SK-N-SH (cell line): ENCODE measurements around the gene TTC39B. TPM values are rescaled to one million over a fixed set of nuclear protein-coding genes. Genes with fewer than 3 reads are reported as not detected.

Source experiments
- CTCF ChIA-PET: fragments of 300-600, 350-600 bp; formaldehyde crosslinking; extraction: SDS; loops from one replicate; lab custom pipeline; 2021; lab: Yijun Ruan, JAX
- POLR2A ChIA-PET: fragments of 350-600 bp; sonication (Branson Sonifier 250); formaldehyde crosslinking; extraction: SDS; loops from one replicate; lab custom pipeline; 2020; ENCODE audit warnings: antibody characterized with exemption, inconsistent platforms; lab: Yijun Ruan, JAX
- DNase-seq: peaks from one replicate; pipeline ENCODE4 v3.0.0; 2012
- H2AFZ ChIP-seq: fragments of 200-600 bp; sonication (generic); 2 replicates; pipeline ENCODE4 v1.8.1; 2016; ENCODE audit warnings: antibody characterized with exemption, mild to moderate bottlenecking, low read depth
- H3F3A ChIP-seq: fragments of 200-600 bp; sonication (generic); replicated peaks from 2 replicates; pipeline ENCODE3; 2016; ENCODE audit warnings: antibody characterized with exemption, mild to moderate bottlenecking; ENCODE audit not compliant: insufficient read depth
- H3K27ac ChIP-seq, 2 experiments: fragments of 200-500 bp in 1 of 2; fragments of 200-600 bp in 1 of 2; sonication (Bioruptor generic) in 1 of 2; sonication (generic), shearing (Covaris generic) in 1 of 2; 2 replicates each; pipeline versions ENCODE4 v1.5.1 to v1.6.1; 2014 to 2016; ENCODE audit warnings: low read depth in 2 of 2, inconsistent platforms in 1 of 2, low read length in 1 of 2, mild to moderate bottlenecking in 1 of 2, mixed read lengths in 1 of 2
- H3K27me3 ChIP-seq: fragments of 200-600 bp; sonication (generic), shearing (Covaris generic); 2 replicates; pipeline ENCODE4 v1.6.1; 2016; ENCODE audit warnings: mixed run types; ENCODE audit not compliant: insufficient read depth
- H3K36me3 ChIP-seq, 2 experiments: fragments of 200-500 bp in 1 of 2; fragments of 200-600 bp in 1 of 2; sonication (Bioruptor generic) in 1 of 2; sonication (generic) in 1 of 2; replicated peaks in 1 of 2; 2 replicates each; pipeline versions ENCODE3 to v1.5.1; 2014 to 2016; ENCODE audit warnings: low read length in 1 of 2, mild to moderate bottlenecking in 1 of 2; ENCODE audit not compliant: insufficient read depth in 2 of 2, control insufficient read depth in 1 of 2
- H3K4me1 ChIP-seq, 2 experiments: fragments of 200-500 bp in 1 of 2; fragments of 200-600 bp in 1 of 2; sonication (Bioruptor generic) in 1 of 2; sonication (generic), shearing (Covaris generic) in 1 of 2; 2 replicates each; pipeline versions ENCODE4 v1.5.1 to v1.6.1; 2014 to 2016; ENCODE audit warnings: low read depth in 1 of 2, low read length in 1 of 2, mixed run types in 1 of 2; ENCODE audit not compliant: insufficient read depth in 2 of 2, control insufficient read depth in 1 of 2
- H3K4me2 ChIP-seq: fragments of 200-600 bp; sonication (generic), shearing (Covaris generic); 2 replicates; pipeline ENCODE4 v1.6.1; 2017; ENCODE audit warnings: mixed run types
- H3K4me3 ChIP-seq, 2 experiments: fragments of 200-500 bp in 1 of 2; fragments of 200-600 bp in 1 of 2; sonication (Bioruptor generic) in 1 of 2; sonication (generic), shearing (Covaris generic) in 1 of 2; 2 replicates each; pipeline versions ENCODE4 v1.5.1 to v1.8.1; 2014 to 2016; ENCODE audit warnings: low read depth in 2 of 2, inconsistent platforms in 1 of 2, low read length in 1 of 2, mild to moderate bottlenecking in 1 of 2, mixed read lengths in 1 of 2, moderate library complexity in 1 of 2
- H3K79me2 ChIP-seq: fragments of 200-600 bp; sonication (generic); 2 replicates; pipeline ENCODE4 v1.8.1; 2017; ENCODE audit warnings: mild to moderate bottlenecking; ENCODE audit not compliant: insufficient read depth
- H3K9ac ChIP-seq: fragments of 200-600 bp; sonication (generic); 2 replicates; pipeline ENCODE4 v1.6.1; 2017; ENCODE audit warnings: mixed run types
- H3K9me2 ChIP-seq: fragments of 200-600 bp; sonication (generic); 2 replicates; pipeline ENCODE4 v1.6.1; 2017; ENCODE audit warnings: mixed run types
- H3K9me3 ChIP-seq: fragments of 200-600 bp; sonication (generic); 2 replicates; pipeline ENCODE4 v1.6.1; 2017; ENCODE audit warnings: mixed run types, mild to moderate bottlenecking, moderate library complexity
- H4K20me1 ChIP-seq: fragments of 200-600 bp; sonication (generic); 2 replicates; pipeline ENCODE4 v1.6.1; 2017; ENCODE audit warnings: mild to moderate bottlenecking, mixed run types; ENCODE audit not compliant: insufficient read depth
- CTCF ChIP-seq: fragments of 200-600 bp; sonication (generic); IDR thresholded peaks from 2 replicates; pipeline ENCODE4 v1.6.1; 2017; ENCODE audit warnings: antibody characterized with exemption, mild to moderate bottlenecking, moderate library complexity
- ELF1 ChIP-seq: IDR thresholded peaks from 2 replicates; pipeline ENCODE4 v1.4.0; 2012
- EP300 ChIP-seq, 2 experiments: IDR thresholded peaks; 2 replicates each; pipeline versions ENCODE4 v1.4.0 to v1.6.1; 2012; ENCODE audit warnings: borderline replicate concordance in 1 of 2, low read depth in 1 of 2, low read length in 1 of 2
- FOSL2 ChIP-seq: IDR thresholded peaks from 2 replicates; pipeline ENCODE4 v1.4.0; 2012; ENCODE audit warnings: low read depth, mild to moderate bottlenecking, moderate library complexity, borderline replicate concordance
- GABPA ChIP-seq: IDR thresholded peaks from 2 replicates; pipeline ENCODE4 v1.4.0; 2012; ENCODE audit warnings: low read depth, mild to moderate bottlenecking
- GATA2 ChIP-seq: sonication (generic); formaldehyde crosslinking; IDR thresholded peaks from 2 replicates; pipeline ENCODE4 v1.5.0; 2020; ENCODE audit warnings: mild to moderate bottlenecking, missing genetic modification reagents
- JUND ChIP-seq: IDR thresholded peaks from 2 replicates; pipeline ENCODE4 v1.4.0; 2012
- MAX ChIP-seq: IDR thresholded peaks from 2 replicates; pipeline ENCODE4 v1.4.0; 2012; ENCODE audit warnings: low read depth
- MEF2A ChIP-seq: IDR thresholded peaks from 2 replicates; pipeline ENCODE4 v1.4.0; 2012; ENCODE audit warnings: low read depth, borderline replicate concordance
- POLR2AphosphoS5 ChIP-seq: IDR thresholded peaks from 2 replicates; pipeline ENCODE4 v1.6.1; 2012; ENCODE audit warnings: low read depth, low read length
- RAD21 ChIP-seq: IDR thresholded peaks from 2 replicates; pipeline ENCODE4 v1.6.1; 2012; ENCODE audit warnings: mild to moderate bottlenecking, low read length
- RCOR1 ChIP-seq: fragments of 150-350 bp; IDR thresholded peaks from 2 replicates; pipeline ENCODE4 v1.6.1; 2017; ENCODE audit warnings: antibody characterized with exemption, low read length
- REST ChIP-seq: IDR thresholded peaks from 2 replicates; pipeline ENCODE4 v1.6.1; 2012; ENCODE audit warnings: mild to moderate bottlenecking, low read depth, low read length, moderate library complexity
- RFX5 ChIP-seq: IDR thresholded peaks from 2 replicates; pipeline ENCODE4 v1.6.1; 2012; ENCODE audit warnings: mild to moderate bottlenecking, improper control_type of control experiment, low read length
- SMC3 ChIP-seq: IDR thresholded peaks from 2 replicates; pipeline ENCODE4 v1.6.1; 2012; ENCODE audit warnings: low read depth, low read length, improper control_type of control experiment
- USF1 ChIP-seq: IDR thresholded peaks from 2 replicates; pipeline ENCODE4 v1.4.0; 2012; ENCODE audit warnings: low read depth, borderline replicate concordance
- USF2 ChIP-seq: fragments of 150-350 bp; IDR thresholded peaks from 2 replicates; pipeline ENCODE4 v1.6.1; 2017; ENCODE audit warnings: antibody characterized with exemption, low read length, low read depth, borderline replicate concordance
- YY1 ChIP-seq: IDR thresholded peaks from 2 replicates; pipeline ENCODE4 v1.4.0; 2012; ENCODE audit warnings: low read depth, mild to moderate bottlenecking
- ZBTB33 ChIP-seq: IDR thresholded peaks from 2 replicates; pipeline ENCODE4 v1.4.0; 2012; ENCODE audit warnings: low read depth, borderline replicate concordance
- WGBS: methylation state at CpG from one replicate; pipeline ENCODE4 v1.1.6; 2017; ENCODE audit warnings: low lambda C conversion rate; 5-methylcytosine and 5-hydroxymethylcytosine counted together
- polyA plus RNA-seq, 3 experiments: library from polyadenylated mRNA; depleted of rRNA; stranded (reverse); fragments of >200 nt; gene quantifications; 2 replicates each; pipeline ENCODE4 v1.2.3, GENCODE V29; 2012

TTC39B gene
- polyA plus RNA-seq, 1 of the 3 experiments (the other 2 are of a cell fraction), result 0.54 TPM

- TF ChIP-seq CTCF, result no peak
- TF ChIP-seq REST, result no peak
- no peak for TF ChIP-seq MEF2A
- TF ChIP-seq RFX5, result no peak
- TF ChIP-seq GABPA, result no peak
- no peak for TF ChIP-seq YY1
- TF ChIP-seq JUND, result no peak
- no peak for TF ChIP-seq RAD21
- no peak for TF ChIP-seq GATA2 (CRISPR knock-in tag)
- no peak for TF ChIP-seq RCOR1
- no peak for TF ChIP-seq SMC3
These were observed 48.7 kb upstream of the TTC39B start (continued) for GRCh38 chr9:15355669-15356068.

- H3F3A ChIP-seq, result no peaks in the 10 kb centered on the region
- no peak overlapping the region for H3K27ac ChIP-seq
- ChIA-PET POLR2A (no interaction called here), CTCF (no interaction called here)
- DNase-seq, result no peak
- no peak overlapping the region for H3K4me2 ChIP-seq
- H4K20me1 ChIP-seq, result no peaks in the 10 kb centered on the region
- no peak overlapping the region for H3K4me3 ChIP-seq
- no peaks in the 10 kb centered on the region for H3K4me1 ChIP-seq
- H3K9ac ChIP-seq, result no peak overlapping the region
- no peaks in the 10 kb centered on the region for H3K36me3 ChIP-seq
- no peaks in the 10 kb centered on the region for H3K9me3 ChIP-seq
- no peak for TF ChIP-seq RFX5
- no peak for TF ChIP-seq EP300 (IDR thresholded peaks at IDR 0.05; ENCODE audit: borderline replicate concordance in 1 of 2, low read depth in 1 of 2, low read length in 1 of 2)
- no peak for TF ChIP-seq ZBTB33
- no peak for TF ChIP-seq MAX
- TF ChIP-seq USF2, result no peak
- TF ChIP-seq RAD21, result no peak
- TF ChIP-seq GABPA, result no peak
- no peak for TF ChIP-seq POLR2AphosphoS5
- TF ChIP-seq FOSL2, result no peak
- TF ChIP-seq JUND, result no peak
- TF ChIP-seq USF1, result no peak
- TF ChIP-seq ELF1, result no peak
- no peak for TF ChIP-seq YY1
- no peaks in the 10 kb centered on the region for H3K9me2 ChIP-seq
- H2AFZ ChIP-seq, result no peak overlapping the region
- no peaks in the 10 kb centered on the region for H3K27me3 ChIP-seq
- WGBS, result 61% methylated on average over 3 of the region's 3 CpGs
- no peaks in the 10 kb centered on the region for H3K79me2 ChIP-seq
These were observed 47.7 kb upstream of the TTC39B start for GRCh38 chr9:15354713-15355112.
